ENCODE measurements around the gene IDH3G.
"Not testable (repeated sequence)": the region's sequence is repeated elsewhere in the genome, so short reads cannot be mapped to it uniquely, and the experiment has no call there.

The IDH3G gene

GRCh38 chrX:153762626-153763173, 31.5 kb downstream of the IDH3G start:
- no peak for DNase-seq (ENCODE audit: low read depth)

- no peak for DNase-seq (ENCODE audit: low read depth)
Observed at GRCh38 chrX:153761863-153762262, 32.3 kb downstream of the IDH3G start.

DNA sequence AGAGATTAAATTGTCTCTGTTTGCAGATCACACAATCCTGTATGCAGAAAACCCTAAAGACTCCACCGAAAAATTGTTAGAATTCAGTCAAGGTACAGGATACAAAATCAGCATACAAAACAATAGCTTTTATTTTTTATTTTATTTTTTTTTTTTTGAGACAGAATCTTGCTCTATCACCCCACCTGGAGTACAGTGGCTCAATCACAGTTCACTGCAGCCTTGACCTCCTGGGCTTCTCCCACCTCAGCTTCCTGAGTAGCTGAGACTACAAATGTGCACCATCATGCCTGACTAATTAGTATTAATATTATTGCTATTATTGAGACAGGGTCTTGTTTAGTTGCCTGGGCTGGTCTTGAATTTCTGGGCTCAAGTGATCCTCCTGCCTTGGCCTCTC, 39.0 kb downstream of the IDH3G start:
- DNase-seq (ENCODE audit: low read depth), result no peak

- DNase-seq (ENCODE audit: low read depth), result no peak
Observed at GRCh38 chrX:153750127-153750774, 43.9 kb downstream of the IDH3G start.

- not testable (repeated sequence) for DNase-seq (ENCODE audit: low read depth)
Observed at GRCh38 chrX:153749017-153749416, 45.2 kb downstream of the IDH3G start.

DNA sequence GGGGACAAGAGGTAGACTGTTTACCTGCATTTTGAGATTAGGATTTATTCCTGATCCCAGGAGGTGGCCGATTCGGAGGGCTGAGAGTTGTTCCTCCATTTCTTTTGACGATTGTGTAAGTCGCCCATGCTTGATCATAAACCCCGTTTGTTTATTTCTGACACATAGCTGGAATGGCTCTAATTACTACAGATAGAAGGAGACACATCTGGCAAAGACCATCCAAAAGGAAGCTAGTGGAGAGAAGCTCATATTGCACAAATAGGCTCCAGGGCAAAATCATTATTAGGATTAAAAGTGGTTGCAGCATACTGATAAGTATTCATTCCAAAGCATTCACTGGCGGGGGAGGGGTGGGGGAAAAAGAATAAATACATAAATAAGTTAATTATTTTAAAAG, 47.2 kb downstream of the IDH3G start:
- DNase-seq (ENCODE audit: low read depth), result peak; percentile 35

GRCh38 chrX:153746359-153746758, 47.8 kb downstream of the IDH3G start:
- no peak for DNase-seq (ENCODE audit: low read depth)

- not testable (repeated sequence) for DNase-seq (ENCODE audit: low read depth)
Observed at GRCh38 chrX:153745067-153745433, 49.1 kb downstream of the IDH3G start.

GRCh38 chrX:153744210-153745066, 49.7 kb downstream of the IDH3G start:
- no peak for DNase-seq (ENCODE audit: low read depth)

- peak; percentile 21 for DNase-seq (ENCODE audit: low read depth)
Observed at GRCh38 chrX:153743468-153744209, 50.5 kb downstream of the IDH3G start.

GRCh38 chrX:153742796-153743467, 51.2 kb downstream of the IDH3G start:
- not testable (repeated sequence) for DNase-seq (ENCODE audit: low read depth)

DNA sequence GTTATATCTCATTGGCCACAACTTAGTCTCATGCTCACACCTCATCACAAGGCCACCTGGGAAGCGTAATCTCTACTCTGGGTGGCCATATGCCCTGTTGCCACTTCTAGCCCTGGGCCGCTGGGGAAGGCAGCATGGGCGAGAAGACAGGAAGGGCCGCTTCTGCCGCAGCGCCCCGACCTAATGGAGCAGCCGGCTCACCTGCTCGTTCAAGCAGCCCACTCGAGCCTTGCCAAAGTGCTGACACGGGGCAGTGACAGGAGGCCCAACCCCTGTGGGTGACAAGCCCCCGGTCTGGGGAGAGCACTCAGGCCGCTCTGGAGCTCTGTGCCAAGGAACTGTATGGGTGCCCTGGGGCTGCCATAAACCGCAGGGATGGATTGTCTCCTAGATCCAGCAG, 52.1 kb downstream of the IDH3G start:
- DNase-seq (ENCODE audit: low read depth), result not testable (repeated sequence)

DNA sequence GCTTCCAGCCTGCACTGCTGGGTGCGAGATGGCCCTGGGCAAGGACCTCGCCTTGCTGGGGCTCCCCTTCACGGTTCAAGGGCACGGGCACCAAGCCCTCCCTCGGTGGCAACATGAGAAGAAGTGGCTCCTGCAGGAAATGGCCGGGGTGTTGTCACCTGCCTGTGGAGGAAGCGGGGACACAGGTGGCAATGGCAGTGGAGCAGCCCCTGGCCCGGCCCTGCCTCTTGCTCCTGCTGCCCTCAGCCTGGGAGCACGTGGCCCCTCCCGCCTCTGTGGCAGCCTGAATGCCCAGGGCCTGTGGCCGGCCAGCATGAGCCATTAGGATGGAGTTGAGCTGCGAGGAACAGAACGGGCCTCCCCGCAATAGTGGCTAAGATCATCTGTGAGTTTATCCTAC, 52.7 kb downstream of the IDH3G start:
- no peak for DNase-seq (ENCODE audit: low read depth)

GRCh38 chrX:153740631-153741222, 53.4 kb downstream of the IDH3G start:
- DNase-seq (ENCODE audit: low read depth), result no peak

GRCh38 chrX:153739754-153740486, 54.3 kb downstream of the IDH3G start:
- DNase-seq (ENCODE audit: low read depth), result no peak

DNA sequence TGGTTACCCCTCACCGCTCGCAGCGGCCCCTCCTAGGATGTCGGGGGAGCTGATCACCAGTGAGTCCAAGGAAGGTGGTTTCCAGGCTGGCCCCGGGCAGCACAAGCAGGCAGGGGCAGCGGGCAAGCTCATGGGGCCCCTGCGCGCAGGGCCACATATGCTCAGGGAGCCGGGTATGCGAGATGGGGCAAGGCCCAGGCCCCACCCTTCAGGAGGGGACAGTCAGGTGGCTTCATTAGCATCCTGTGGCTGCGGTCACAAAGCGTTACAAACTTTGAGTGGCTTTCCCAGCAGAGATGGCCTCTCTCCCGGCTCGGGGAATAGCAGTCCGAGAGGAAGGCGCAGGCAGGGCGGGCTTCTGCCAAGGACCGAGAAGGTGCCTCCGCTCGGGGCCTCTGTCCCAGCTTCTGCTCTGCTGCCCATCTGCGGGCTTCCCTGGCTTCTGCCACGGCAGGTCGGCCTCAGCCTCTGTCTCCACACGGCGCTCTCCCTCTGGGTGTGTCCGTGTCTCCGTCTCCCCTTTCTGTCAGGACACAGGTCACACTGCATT, 56.0 kb downstream of the IDH3G start:
- no peak for DNase-seq (ENCODE audit: low read depth)

GRCh38 chrX:153736871-153737441, 57.2 kb downstream of the IDH3G start:
- no peak for DNase-seq (ENCODE audit: low read depth)

DNA sequence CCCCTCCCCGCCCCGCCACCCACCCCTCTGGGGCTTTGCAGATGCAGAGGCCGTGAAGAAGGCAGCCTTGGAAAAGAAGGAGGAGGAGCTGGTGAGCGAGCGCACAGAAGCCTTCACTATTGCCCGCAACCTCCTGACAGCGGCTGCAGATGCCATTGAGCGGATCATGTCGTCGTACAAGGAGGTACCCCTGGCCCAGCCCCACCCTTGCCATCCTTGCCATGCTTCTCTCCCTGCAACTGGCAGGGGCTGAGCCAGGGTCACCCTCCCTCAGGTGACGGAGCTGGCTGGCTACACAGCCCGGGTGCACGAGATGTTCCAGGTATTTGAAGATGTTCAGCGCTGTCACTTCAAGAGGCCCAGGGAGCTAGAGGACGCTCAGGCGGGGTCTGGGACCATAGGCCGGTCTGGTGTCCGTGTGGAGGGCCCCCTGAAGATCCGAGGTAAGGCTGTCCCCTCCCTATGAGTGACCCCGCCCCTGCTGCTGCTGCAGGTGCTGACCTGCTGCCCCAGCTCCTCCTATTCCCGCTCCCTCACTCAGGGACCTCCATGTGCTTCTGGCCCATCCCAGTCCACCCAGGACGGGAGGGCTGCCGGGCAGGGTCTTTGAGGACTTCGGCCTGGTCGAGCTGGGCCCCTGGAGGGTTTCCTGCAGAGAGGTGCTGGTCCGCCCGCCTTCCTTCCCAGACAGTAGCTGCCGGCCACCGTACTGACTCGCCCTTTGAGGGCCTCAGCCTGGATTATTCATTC, 57.9 kb downstream of the IDH3G start:
- DNase-seq (ENCODE audit: low read depth), result no peak

Data from EH (cell line).